K562 (cell line): ENCODE results near the gene UTP14A. TPM values are rescaled to one million over a fixed set of nuclear protein-coding genes. Genes with fewer than 3 reads are reported as not detected.

Experiments used
- BHLHE40 ChIP-seq: IDR thresholded peaks from 2 replicates; pipeline ENCODE4 v1.6.1; 2011; ENCODE audit warnings: low read length, improper control_type of control experiment
- BRD4 ChIP-seq: fragments of 200-600 bp; sonication (generic); IDR thresholded peaks from 2 replicates; pipeline ENCODE4 v1.6.1; 2017; ENCODE audit warnings: inconsistent platforms
- C11orf30 ChIP-seq: fragments of 450-650 bp; IDR thresholded peaks from 2 replicates; pipeline ENCODE4 v1.6.1; 2016; ENCODE audit warnings: low read depth, mild to moderate bottlenecking
- CREB3L1 ChIP-seq: fragments of 450-650 bp; IDR thresholded peaks from 2 replicates; pipeline ENCODE4 v1.6.1; 2014; ENCODE audit warnings: low read depth, mild to moderate bottlenecking, moderate library complexity, borderline replicate concordance
- EP300 ChIP-seq: IDR thresholded peaks from 2 replicates; pipeline ENCODE4 v1.6.1; 2012; ENCODE audit warnings: low read length, improper control_type of control experiment
- HNRNPLL ChIP-seq: fragments of 200-400 bp; formaldehyde crosslinking; IDR thresholded peaks from 2 replicates; pipeline ENCODE4 v1.6.1; 2017; ENCODE audit warnings: low read length, low read depth, mild to moderate bottlenecking; ENCODE audit not compliant: poor library complexity, severe bottlenecking
- KDM4B ChIP-seq, 2 experiments: fragments of 450-650 bp in 1 of 2; sonication (generic) in 1 of 2; IDR thresholded peaks; 2 replicates each; pipeline ENCODE4 v1.6.1; 2016 to 2017; ENCODE audit warnings: borderline replicate concordance in 2 of 2, antibody characterized with exemption in 1 of 2, low read depth in 1 of 2, mild to moderate bottlenecking in 1 of 2
- KLF10 ChIP-seq: fragments of 250-450 bp; sonication (Bioruptor Pico); IDR thresholded peaks from 2 replicates; pipeline ENCODE4 v1.6.1; 2021; ENCODE audit warnings: matching md5 sums
- MAFF ChIP-seq: IDR thresholded peaks from 2 replicates; pipeline ENCODE4 v1.6.1; 2012; ENCODE audit warnings: low read length, improper control_type of control experiment
- MAFG ChIP-seq: fragments of 450-650 bp; conservative IDR thresholded peaks from 2 replicates; pipeline ENCODE4 v1.6.1; 2016; ENCODE audit warnings: missing genetic modification characterization, missing compliant biosample characterization
- MTA3 ChIP-seq: fragments of 450-650 bp; formaldehyde crosslinking; IDR thresholded peaks from 2 replicates; pipeline ENCODE4 v1.6.1; 2017; ENCODE audit warnings: mild to moderate bottlenecking, borderline replicate concordance
- NR4A1 ChIP-seq, 2 experiments: fragments of 250-450 bp in 1 of 2; fragments of 450-650 bp in 1 of 2; sonication (Bioruptor Pico) in 1 of 2; IDR thresholded peaks; 2 replicates each; pipeline versions ENCODE4 v1.4.0 to v1.6.1; 2016 to 2020; ENCODE audit warnings: mild to moderate bottlenecking in 2 of 2, missing compliant biosample characterization in 1 of 2, missing genetic modification characterization in 1 of 2, moderate library complexity in 1 of 2
- PHF20 ChIP-seq: fragments of 450-650 bp; IDR thresholded peaks from 2 replicates; pipeline ENCODE4 v1.6.1; 2018; ENCODE audit not compliant: partially characterized antibody
- PML ChIP-seq: IDR thresholded peaks from 2 replicates; pipeline ENCODE4 v1.6.1; 2012; ENCODE audit warnings: low read length, inconsistent platforms
- POLR2A ChIP-seq: fragments of 450-650 bp; conservative IDR thresholded peaks from 2 replicates; pipeline ENCODE4 v1.6.1; 2016
- POLR2AphosphoS5 ChIP-seq: IDR thresholded peaks from 2 replicates; pipeline ENCODE4 v1.6.1; 2011; ENCODE audit warnings: mild to moderate bottlenecking, low read depth, low read length, moderate library complexity; ENCODE audit not compliant: control insufficient read depth, insufficient read depth
- POLR2B ChIP-seq: fragments of 450-650 bp; IDR thresholded peaks from 2 replicates; pipeline ENCODE4 v1.6.1; 2018; ENCODE audit warnings: low read depth; ENCODE audit not compliant: partially characterized antibody
- POLR2G ChIP-seq: fragments of 200-400 bp; formaldehyde crosslinking; IDR thresholded peaks from 2 replicates; pipeline ENCODE4 v1.6.1; 2017; ENCODE audit warnings: low read depth, mild to moderate bottlenecking, antibody characterized with exemption, low read length, moderate library complexity
- POLR2H ChIP-seq: IDR thresholded peaks from 2 replicates; pipeline ENCODE4 v1.6.1; 2016; ENCODE audit warnings: missing genetic modification characterization, low read depth, mild to moderate bottlenecking, control low read depth, missing compliant biosample characterization, moderate library complexity
- RB1 ChIP-seq: fragments of 450-650 bp; IDR thresholded peaks from 2 replicates; pipeline ENCODE4 v1.6.1; 2017; ENCODE audit warnings: low read depth, mild to moderate bottlenecking
- TRIM28 ChIP-seq: fragments of 450-650 bp; IDR thresholded peaks from 2 replicates; pipeline ENCODE4 v1.6.1; 2017
- ZC3H11A ChIP-seq: IDR thresholded peaks from 2 replicates; pipeline ENCODE4 v1.6.1; 2012; ENCODE audit warnings: low read depth, low read length, improper control_type of control experiment
- ZFX ChIP-seq: sonication (generic); formaldehyde crosslinking; IDR thresholded peaks from 2 replicates; pipeline ENCODE4 v1.8.0; 2022; ENCODE audit warnings: mild to moderate bottlenecking, missing genetic modification reagents, moderate library complexity
- ZNF592 ChIP-seq: fragments of 450-650 bp; IDR thresholded peaks from 2 replicates; pipeline ENCODE4 v1.6.1; 2017; ENCODE audit warnings: antibody characterized with exemption, mild to moderate bottlenecking
- ZNF668 ChIP-seq: fragments of 250-450 bp; sonication (Bioruptor Pico); IDR thresholded peaks from 2 replicates; pipeline ENCODE4 v1.8.0; 2022; ENCODE audit warnings: mild to moderate bottlenecking, inconsistent platforms
- polyA plus RNA-seq, 8 experiments: library from polyadenylated mRNA; depleted of rRNA in 4 of 8; stranded (reverse) in 5 of 8; unstranded in 3 of 8; fragments of >200 nt; fragmentation: Nextera tagmentation in 2 of 8; fragmentation: Illumina TruSeq in 1 of 8; extraction: Ambion mirVana in 2 of 8; extraction: Trizol in 1 of 8; gene quantifications; 2 replicates each; pipeline versions ENCODE4 v1.2.1 to v1.2.3, GENCODE V29; 2011 to 2014; ENCODE audit warnings: inconsistent platforms in 1 of 8, missing spikeins in 1 of 8
- total RNA-seq, 7 experiments: library from RNA; depleted of rRNA in 6 of 7; stranded (reverse); fragments of >200 nt in 6 of 7; fragmentation: Illumina TruSeq in 2 of 7; extraction: Trizol in 2 of 7; gene quantifications; 2 replicates each; pipeline versions ENCODE4 v1.2.1 to v1.2.3, GENCODE V29; 2011 to 2021; ENCODE audit warnings: low replicate concordance in 1 of 7

The UTP14A gene
- total and polyA plus RNA-seq, 9 of the 15 experiments (the other 6 are each of a cell fraction or from before 2014, with no cell fraction given) = 30.5 to 91.0 (median 64.1) TPM

GRCh38 chrX:129905787-129906580 lies at the start of gene UTP14A (continued):
- TF ChIP-seq NR4A1 (CRISPR knock-in tag; IDR thresholded peaks at IDR 0.05) (no peak), NR4A1 (tag; IDR thresholded peaks at IDR 0.05) (no peak), PHF20 (peak; percentile 74), TRIM28 (no peak), POLR2B (peak; percentile 64), EP300 (0 out of 2 replicates have a peak, but pooled peaks have one; percentile 13), MTA3 (peak; percentile 66; the same call in 1 of the 2 replicates), ZC3H11A (no peak), POLR2A (peak; percentile 92), ZFX (CRISPR knock-in tag) (peak; percentile 68), MAFG (tag) (no peak), C11orf30 (peak; percentile 85), ZNF592 (peak; percentile 88), RB1 (0 out of 2 replicates have a peak, but pooled peaks have one; percentile 47), PML (peak; percentile 60; the same call in 1 of the 2 replicates), CREB3L1 (peak; percentile 85), BRD4 (no peak), BHLHE40 (peak; percentile 15; the same call in 1 of the 2 replicates), MAFF (no peak), POLR2G (peak; percentile 87), KLF10 (CRISPR knock-in tag) (no peak), POLR2H (tag) (peak; percentile 73), POLR2AphosphoS5 (peak; percentile 77), KDM4B (IDR thresholded peaks at IDR 0.05; ENCODE audit: borderline replicate concordance in 2 of 2, low read depth in 1 of 2) (0 out of 4 replicates have a peak, but pooled peaks of 1 of the 2 experiments have one; percentile 23), HNRNPLL (peak; percentile 92), ZNF668 (CRISPR knock-in tag) (no peak)
